Neural progenitor cell (in vitro differentiated cells): ENCODE results near the gene PAX7.

Source experiments
- CTCF ChIP-seq: fragments of 200-600 bp; sonication (generic); IDR thresholded peaks from 2 replicates; pipeline ENCODE4 v1.5.1; 2017; ENCODE audit warnings: antibody characterized with exemption, mild to moderate bottlenecking
- EZH2 ChIP-seq: fragments of 200-600 bp; sonication (generic); IDR thresholded peaks from 2 replicates; pipeline ENCODE4 v1.6.1; 2017; ENCODE audit warnings: antibody characterized with exemption, mild to moderate bottlenecking, moderate library complexity
- EZH2phosphoT487 ChIP-seq: fragments of 200-600 bp; sonication (generic); IDR thresholded peaks from 2 replicates; pipeline ENCODE4 v1.6.1; 2017; ENCODE audit warnings: antibody characterized with exemption

- no peak for TF ChIP-seq CTCF
- no peak for TF ChIP-seq EZH2
- no peak for TF ChIP-seq EZH2phosphoT487
Observed at GRCh38 chr1:18731591-18732235, 101.1 kb downstream of the PAX7 start.
